ENCODE data around the gene VIPAS39. TPM values are rescaled to one million over a fixed set of nuclear protein-coding genes. Genes with fewer than 3 reads are reported as not detected.

The VIPAS39 gene
- total RNA-seq, 1 donor from 2014 or later, result 20.0 TPM

GRCh38 chr14:77455966-77456640 is 1.3 kb downstream of the VIPAS39 start:
- TF ChIP-seq CTCF (IDR thresholded peaks at IDR 0.05; ENCODE audit: insufficient read depth, low read length, severe bottlenecking), result no peak
- H3K27me3 ChIP-seq (ENCODE audit: control insufficient read depth, insufficient read depth, low read length), result no peaks in the 10 kb centered on the region
- DNase-seq (ENCODE audit: low read depth), result no peak
- FAIRE-seq, result no peak
- H3K4me3 ChIP-seq (ENCODE audit: low read depth, low read length), result no peak overlapping the region
- peaks cover 9% of the 10 kb centered on the region for H3K36me3 ChIP-seq (ENCODE audit: control insufficient read depth, insufficient read depth, low read length)

DNA sequence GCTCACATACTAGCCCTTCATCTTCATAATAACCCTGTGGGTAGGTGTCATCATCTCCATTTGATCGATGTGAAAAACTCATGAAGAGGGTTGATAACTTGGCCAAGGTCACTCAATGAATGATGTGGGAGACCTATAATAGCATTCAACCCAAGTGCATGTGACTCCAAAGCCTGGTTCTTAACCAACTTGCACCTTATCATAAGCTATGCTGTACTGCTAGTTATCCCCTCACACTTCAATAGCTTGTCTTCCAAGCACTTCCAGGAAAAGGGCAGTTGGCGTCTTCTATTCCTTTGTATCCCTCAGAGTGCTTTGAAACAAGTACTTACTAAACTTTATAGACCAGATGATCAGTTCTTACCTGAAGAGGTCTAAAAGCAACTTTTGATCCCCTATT is 15.2 kb downstream of the VIPAS39 start:
- no peak for FAIRE-seq
- no peak for TF ChIP-seq CTCF (IDR thresholded peaks at IDR 0.05; ENCODE audit: insufficient read depth, low read length, severe bottlenecking)
- H3K4me3 ChIP-seq (ENCODE audit: low read depth, low read length), result no peak overlapping the region
- no peak for DNase-seq (ENCODE audit: low read depth)
- H3K27me3 ChIP-seq (ENCODE audit: control insufficient read depth, insufficient read depth, low read length), result no peaks in the 10 kb centered on the region
- peaks cover 13% of the 10 kb centered on the region for H3K36me3 ChIP-seq (ENCODE audit: control insufficient read depth, insufficient read depth, low read length)

DNA sequence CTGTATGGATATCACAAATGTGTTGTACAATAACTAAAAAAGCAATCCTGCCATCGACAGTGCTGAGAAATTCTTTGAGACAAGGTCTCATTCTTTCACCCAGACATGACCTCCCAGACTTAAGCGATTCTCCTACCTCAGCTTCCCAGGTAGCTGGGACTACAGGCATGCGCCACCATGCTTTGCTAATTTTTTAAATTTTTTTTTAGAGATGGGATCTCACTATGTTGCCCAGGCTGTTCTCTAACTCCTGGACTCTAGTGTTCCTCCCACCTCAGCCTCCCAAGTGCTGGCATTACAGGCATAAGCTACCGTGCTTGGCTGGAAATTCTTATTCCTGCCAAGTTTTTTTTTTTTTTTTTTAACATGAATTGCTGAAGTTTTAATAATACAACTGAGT is 17.5 kb downstream of the VIPAS39 start:
- Histone ChIP-seq H3K36me3 (ENCODE audit: control insufficient read depth, insufficient read depth, low read length) (peaks cover 13% of the 10 kb centered on the region), H3K27me3 (ENCODE audit: control insufficient read depth, insufficient read depth, low read length) (no peaks in the 10 kb centered on the region), H3K4me3 (ENCODE audit: low read depth, low read length) (no peak overlapping the region)
- DNase-seq (ENCODE audit: low read depth) (no peak), FAIRE-seq (no peak)
- TF ChIP-seq CTCF (IDR thresholded peaks at IDR 0.05; ENCODE audit: insufficient read depth, low read length, severe bottlenecking), result no peak

- H3K27me3 ChIP-seq (ENCODE audit: control insufficient read depth, insufficient read depth, low read length), result no peaks in the 10 kb centered on the region
- no peak overlapping the region for H3K4me3 ChIP-seq (ENCODE audit: low read depth, low read length)
- peaks cover 12% of the 10 kb centered on the region for H3K36me3 ChIP-seq (ENCODE audit: control insufficient read depth, insufficient read depth, low read length)
- TF ChIP-seq CTCF (IDR thresholded peaks at IDR 0.05; ENCODE audit: insufficient read depth, low read length, severe bottlenecking), result no peak
- DNase-seq (ENCODE audit: low read depth) (no peak), FAIRE-seq (no peak)
These were observed 18.8 kb downstream of the VIPAS39 start for GRCh38 chr14:77438596-77438995.

DNA sequence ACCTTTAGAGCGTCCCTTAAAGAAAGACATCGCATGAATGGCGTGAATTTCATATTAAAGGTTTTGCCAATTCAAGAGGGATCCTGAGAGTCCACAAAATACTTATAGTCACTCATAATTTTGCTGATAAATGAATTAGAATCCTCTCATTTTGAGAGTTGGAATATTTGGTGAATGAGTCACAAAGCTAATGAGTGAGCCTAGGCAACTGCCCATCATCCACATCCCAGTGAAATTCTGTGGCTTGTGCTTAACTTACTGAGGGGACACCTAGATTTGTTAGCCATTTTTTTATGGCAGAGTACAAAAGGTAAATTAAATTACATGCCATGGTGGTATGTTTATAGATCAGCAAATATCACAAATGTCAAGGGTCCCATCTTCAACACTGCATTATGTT is 21.4 kb downstream of the VIPAS39 start:
- FAIRE-seq, result no peak
- DNase-seq (ENCODE audit: low read depth), result no peak
- peaks cover 3% of the 10 kb centered on the region for H3K36me3 ChIP-seq (ENCODE audit: control insufficient read depth, insufficient read depth, low read length)
- H3K4me3 ChIP-seq (ENCODE audit: low read depth, low read length), result no peak overlapping the region
- H3K27me3 ChIP-seq (ENCODE audit: control insufficient read depth, insufficient read depth, low read length), result no peaks in the 10 kb centered on the region
- no peak for TF ChIP-seq CTCF (IDR thresholded peaks at IDR 0.05; ENCODE audit: insufficient read depth, low read length, severe bottlenecking)

DNA sequence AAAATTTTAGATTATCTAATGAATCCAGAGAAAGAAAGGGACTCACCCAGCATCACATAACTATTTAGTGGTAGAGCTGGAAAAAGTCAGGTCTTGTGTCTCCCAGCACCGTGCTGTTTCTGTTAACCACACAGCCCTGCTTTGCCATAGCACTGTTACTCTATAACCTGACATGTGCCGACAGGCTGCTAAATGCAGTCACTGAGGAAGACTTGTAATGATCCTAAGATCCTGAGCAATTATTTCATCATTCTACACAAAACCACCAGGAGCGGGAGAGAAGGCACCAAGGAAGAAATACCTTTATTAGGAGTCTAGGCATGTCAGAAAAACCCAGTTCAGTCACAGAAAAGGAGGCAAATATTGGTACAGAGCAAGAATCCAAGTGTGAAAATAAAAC is 31.0 kb downstream of the VIPAS39 start:
- Histone ChIP-seq H3K4me3 (ENCODE audit: low read depth, low read length) (no peak overlapping the region), H3K36me3 (ENCODE audit: control insufficient read depth, insufficient read depth, low read length) (peaks cover 24% of the 10 kb centered on the region), H3K27me3 (ENCODE audit: control insufficient read depth, insufficient read depth, low read length) (no peaks in the 10 kb centered on the region)
- FAIRE-seq (no peak), DNase-seq (ENCODE audit: low read depth) (no peak)
- no peak for TF ChIP-seq CTCF (IDR thresholded peaks at IDR 0.05; ENCODE audit: insufficient read depth, low read length, severe bottlenecking)

All from bronchial epithelial cell (primary cell).